GM19324 (cell line): ENCODE data around the gene BCORL1.

Experiments used
- ATAC-seq: cut with Tn5 transposase; IDR thresholded peaks from one replicate; pipeline ENCODE4 v1.9.1; 2021; ENCODE audit warnings: mild to moderate bottlenecking, moderate library complexity; ENCODE audit not compliant: unreplicated experiment, low FRiP score

Gene BCORL1

DNA sequence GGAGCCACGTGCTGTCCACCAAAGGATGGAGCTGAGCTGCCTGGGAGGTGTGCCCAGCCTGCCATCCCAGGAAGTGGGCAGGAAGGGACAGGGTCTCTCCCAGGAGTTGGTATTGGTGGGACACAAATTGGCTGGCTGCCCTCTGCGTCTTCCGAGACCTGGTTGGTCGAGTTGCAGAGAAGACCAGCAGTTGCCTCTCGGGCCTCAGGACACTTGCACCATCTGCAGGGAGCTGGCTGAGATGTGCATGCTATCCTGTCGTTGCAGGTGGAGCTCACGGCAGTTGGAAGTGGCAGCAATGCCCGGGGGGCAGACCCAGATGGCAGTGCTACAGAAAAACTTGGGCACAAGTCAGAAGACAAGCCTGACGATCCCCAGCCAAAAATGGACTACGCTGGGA lies 30.2 kb downstream of the BCORL1 start:
- ATAC-seq = no peak

DNA sequence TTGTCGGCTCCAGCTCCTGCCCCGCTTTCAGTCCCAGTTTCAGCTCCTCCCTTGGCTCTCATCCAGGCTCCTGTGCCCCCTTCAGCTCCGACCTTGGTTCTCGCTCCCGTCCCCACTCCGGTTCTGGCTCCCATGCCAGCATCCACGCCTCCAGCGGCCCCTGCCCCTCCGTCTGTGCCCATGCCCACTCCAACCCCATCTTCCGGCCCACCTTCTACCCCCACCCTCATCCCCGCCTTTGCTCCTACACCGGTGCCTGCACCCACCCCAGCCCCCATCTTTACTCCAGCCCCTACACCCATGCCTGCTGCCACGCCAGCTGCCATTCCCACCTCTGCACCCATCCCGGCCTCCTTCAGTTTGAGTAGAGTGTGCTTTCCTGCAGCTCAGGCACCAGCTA lies 31.2 kb downstream of the BCORL1 start:
- ATAC-seq = no peak

DNA sequence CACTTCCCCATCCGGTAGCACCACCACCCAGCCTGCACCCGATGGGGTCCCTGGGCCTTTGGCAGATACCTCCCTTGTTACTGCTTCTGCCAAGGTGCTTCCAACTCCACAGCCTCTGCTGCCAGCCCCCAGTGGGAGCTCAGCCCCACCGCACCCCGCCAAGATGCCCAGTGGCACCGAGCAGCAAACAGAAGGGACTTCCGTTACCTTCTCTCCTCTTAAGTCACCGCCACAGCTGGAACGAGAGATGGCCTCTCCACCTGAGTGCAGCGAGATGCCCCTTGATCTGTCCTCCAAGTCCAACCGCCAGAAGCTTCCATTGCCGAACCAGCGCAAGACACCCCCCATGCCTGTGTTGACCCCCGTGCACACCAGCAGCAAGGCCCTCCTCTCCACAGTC lies 31.9 kb downstream of the BCORL1 start:
- ATAC-seq = no peak

DNA sequence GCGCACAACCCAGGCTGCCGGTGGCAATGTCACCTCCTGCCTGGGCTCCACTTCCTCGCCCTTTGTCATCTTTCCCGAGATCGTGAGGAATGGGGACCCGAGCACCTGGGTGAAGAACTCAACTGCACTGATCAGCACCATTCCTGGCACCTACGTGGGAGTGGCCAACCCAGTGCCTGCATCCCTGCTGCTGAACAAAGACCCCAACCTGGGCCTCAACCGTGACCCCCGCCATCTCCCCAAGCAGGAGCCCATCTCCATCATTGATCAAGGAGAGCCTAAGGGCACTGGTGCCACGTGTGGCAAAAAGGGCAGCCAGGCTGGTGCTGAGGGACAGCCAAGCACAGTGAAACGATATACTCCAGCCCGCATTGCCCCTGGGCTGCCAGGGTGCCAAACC lies 32.3 kb downstream of the BCORL1 start:
- no peak for ATAC-seq

DNA sequence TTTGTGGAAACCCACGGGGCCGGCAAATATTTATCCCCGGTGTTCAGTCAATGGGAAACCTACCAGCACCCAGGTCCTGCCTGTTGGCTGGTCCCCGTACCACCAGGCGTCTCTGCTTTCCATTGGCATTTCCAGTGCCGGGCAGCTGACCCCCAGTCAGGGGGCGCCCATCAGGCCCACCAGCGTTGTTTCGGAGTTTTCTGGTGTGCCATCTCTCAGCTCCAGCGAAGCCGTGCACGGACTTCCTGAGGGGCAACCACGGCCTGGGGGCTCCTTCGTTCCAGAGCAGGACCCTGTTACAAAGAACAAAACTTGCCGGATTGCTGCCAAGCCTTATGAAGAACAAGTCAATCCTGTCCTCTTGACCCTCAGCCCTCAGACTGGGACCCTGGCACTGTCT lies 32.7 kb downstream of the BCORL1 start:
- no peak for ATAC-seq

DNA sequence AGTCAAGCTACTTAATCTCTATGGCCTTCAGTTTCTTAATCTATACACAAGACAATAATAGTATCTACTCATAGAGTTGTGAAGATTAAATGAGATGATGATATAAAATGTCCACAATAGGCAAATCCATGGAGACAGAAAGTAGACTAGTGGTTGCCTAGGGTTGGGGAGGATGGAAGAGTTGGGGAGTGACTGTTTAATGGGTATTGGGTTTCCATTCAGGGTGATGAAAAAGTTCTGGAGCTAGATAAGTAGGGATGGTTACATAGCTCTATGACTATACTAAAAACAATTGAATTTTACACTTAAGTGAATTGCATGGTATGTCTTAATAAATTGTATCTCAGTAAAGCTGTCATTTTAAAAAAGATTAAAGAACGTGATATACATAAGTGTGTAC lies 35.7 kb downstream of the BCORL1 start:
- no peak for ATAC-seq

DNA sequence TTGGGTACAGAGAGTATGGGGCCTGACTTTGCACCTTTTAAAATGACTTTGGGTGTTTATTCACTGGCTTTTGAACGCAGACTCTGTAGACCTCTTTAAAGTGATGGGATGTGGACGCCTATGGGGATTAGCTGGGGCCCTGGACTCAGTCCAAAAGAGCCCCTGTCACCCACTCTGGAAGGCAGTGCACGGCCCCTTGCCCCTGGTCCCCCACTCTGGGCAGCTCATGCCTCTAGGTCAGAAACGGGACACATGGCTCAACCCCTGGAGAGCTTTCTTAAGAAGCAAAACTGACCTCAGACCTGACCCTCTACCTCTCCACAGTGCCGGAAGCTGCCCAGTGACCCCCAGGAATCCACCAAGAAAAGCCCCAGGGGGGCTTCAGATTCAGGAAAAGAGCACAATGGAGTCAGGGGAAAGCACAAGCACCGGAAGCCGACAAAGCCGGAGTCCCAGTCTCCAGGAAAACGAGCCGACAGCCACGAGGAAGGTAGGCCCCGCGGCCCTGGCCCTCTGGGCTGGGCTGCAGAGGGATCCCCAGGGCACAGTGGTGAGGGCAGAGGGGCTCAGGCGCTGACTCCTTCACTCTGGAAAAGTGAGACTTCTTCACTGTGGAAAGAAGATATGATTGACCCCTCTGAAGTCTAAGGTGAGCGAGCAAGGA lies 38.4 kb downstream of the BCORL1 start:
- no peak for ATAC-seq

DNA sequence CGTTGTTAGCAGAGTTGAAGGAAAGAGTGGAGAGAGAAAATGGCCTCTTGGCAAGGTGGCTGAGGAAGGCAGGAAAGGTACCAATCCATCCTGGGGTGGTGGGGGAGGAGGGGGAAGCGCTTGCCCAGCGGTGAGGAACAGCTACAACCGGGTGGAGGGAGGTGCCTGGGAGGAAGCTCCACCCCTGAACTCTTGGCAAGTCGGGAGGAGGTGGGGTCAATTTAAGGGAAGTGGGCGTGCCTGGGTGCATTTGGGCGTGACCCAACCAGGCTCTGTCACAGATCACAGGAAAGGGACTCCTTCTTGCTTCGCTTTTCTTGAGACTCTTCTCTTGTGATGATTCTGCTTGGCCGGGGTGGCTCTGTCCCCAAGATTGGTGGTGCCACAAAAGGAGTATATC lies 41.7 kb downstream of the BCORL1 start:
- peak; percentile 80 for ATAC-seq

DNA sequence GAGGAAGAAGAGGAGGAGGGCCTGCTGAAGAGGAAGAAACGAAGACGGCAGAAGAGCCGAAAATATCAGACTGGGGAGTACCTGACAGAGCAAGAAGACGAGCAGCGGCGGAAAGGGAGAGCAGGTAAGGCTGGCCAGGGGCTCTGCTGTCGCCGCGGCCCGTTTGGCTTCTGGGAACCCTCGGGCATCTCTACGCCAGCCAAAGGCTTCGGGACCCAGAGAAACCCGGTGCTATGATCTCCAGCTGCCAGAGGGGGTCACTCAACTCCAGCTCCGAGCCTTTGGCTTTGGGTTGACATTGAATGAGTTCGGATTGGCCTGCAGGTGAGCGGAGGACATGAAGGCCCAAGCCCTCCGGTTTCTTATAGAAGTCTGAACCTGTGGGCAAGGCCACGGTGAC lies 42.8 kb downstream of the BCORL1 start:
- no peak for ATAC-seq

DNA sequence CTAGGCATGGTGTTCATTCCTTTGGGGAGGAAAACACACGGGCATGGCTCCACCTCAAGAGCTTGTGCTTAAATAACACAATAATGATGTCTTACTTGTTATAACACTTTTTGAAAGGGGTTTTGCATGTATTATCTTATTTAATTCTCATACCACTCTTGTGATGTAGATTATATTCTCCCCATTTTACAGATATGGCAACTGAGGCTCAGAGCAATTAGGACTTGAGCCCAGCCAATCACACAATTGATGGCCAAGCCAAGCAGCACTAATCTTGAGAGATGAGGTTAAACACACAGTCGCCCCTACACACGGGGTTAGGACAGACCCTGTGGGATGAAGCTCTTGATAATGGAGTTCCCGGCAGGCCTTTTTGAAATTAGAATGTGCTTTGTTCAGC lies 45.1 kb downstream of the BCORL1 start:
- no peak for ATAC-seq

DNA sequence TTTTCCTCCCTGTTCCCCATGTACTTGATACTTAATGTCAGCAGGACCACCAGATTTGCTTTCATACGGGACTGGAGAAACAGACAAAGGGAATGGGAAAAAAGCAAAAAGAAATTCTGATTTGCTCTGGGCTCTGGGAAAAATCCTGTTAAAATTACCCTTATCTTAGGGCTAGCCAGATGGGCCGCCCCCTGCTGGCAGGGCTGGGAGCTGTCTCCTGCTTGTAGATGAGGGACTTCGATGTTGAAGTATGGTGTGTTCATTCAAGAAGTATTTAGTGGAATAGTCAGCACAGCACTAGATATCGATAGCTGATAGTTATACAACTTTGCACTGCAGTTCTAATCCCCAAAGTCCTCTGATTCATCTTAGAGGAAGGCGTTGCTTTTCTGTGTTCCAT lies 45.8 kb downstream of the BCORL1 start:
- ATAC-seq = no peak

DNA sequence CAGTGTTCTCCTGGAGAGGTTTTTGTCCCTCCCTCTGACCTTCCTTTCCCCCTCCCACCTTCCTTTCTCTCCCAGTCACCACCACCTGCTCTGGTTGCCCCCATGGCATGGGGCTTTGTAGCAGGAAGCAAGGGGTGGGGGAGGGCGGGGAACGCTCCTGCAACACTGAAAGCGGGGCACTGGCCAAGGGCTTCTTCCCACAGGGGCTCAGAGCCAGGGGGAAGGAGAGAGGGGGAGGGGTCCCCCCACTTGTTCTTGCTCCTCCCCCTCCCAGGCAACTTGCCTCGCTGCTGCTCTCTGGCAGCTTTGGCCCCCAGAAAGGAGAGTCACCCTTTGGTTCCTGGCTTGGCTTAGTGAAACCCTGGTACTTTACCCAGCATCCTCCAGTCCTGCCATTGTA lies 48.4 kb downstream of the BCORL1 start:
- no peak for ATAC-seq

DNA sequence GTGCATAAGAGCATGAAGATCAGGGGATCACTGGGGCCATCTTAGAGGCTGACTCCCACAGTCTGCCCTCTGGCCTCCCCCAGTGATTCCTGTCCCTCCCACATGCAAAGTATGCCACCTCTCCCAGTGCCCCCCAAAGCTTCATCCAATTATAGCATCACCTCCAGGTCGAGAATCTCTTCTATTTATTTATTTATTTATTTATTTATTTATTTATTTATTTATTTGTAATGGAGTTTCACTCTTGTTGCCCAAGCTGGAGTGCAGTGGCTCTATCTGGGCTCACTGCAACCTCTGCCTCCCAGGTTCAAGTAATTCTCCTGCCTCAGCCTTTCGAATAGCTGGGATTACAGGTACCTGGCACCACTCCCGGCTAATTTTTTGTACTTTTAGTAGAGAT lies 50.1 kb downstream of the BCORL1 start:
- no peak for ATAC-seq

DNA sequence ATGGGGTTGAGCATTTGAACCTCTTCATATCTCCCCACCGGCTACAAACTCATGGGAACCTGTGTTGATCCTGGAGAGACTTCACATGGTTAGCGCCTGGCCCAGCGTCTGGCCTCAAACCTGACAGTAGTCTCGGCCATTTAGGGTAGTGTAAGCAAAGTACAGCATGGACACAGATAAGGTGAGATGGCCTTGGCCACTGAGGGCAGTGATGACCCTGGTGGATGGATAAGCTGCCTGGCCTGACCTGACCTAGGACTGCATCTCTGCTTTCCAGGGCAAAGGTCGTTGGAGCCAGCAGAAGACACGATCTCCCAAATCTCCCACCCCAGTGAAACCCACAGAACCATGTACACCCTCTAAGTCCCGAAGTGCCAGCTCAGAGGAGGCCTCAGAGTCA lies 51.7 kb downstream of the BCORL1 start:
- no peak for ATAC-seq

DNA sequence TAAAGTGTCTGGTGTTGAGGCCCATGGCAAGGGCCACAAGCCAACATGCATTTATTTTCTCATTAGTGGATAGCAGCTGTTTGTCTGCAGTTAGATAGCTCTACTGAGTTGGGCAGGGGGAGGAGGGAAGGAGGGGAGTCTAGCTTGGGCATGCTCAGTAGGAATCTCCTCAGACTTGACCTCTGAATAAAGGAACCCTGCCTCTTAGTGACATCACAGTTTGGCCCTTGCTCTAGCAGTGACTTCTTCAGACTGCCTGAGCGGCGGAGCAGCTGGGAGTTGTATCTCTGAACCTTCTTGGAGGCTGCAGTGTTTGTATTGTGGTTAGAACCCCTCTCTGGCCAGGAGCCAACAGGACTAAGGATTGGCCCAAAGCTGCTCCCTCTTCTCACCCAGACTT lies 57.4 kb downstream of the BCORL1 start:
- ATAC-seq = no peak

DNA sequence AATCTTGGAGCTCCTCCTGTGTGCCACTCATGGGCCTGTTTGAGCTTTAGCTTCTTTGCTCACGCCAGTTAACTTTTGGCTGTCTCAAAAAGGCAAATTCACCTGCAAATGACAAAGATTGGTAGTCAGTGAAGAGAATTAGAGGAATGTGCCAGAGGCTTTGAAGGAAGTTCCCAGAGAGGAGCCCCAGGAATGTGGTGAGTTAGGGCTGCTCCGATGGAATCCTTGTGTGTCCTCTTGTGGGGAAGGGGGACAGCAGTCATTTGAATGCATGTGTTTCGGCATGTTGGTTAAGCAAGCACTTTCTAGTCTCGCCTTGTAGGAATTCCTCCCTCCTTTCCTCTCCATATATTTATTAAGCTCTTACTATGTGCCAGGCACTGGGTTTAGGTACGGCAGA lies 65.0 kb downstream of the BCORL1 start:
- no peak for ATAC-seq

DNA sequence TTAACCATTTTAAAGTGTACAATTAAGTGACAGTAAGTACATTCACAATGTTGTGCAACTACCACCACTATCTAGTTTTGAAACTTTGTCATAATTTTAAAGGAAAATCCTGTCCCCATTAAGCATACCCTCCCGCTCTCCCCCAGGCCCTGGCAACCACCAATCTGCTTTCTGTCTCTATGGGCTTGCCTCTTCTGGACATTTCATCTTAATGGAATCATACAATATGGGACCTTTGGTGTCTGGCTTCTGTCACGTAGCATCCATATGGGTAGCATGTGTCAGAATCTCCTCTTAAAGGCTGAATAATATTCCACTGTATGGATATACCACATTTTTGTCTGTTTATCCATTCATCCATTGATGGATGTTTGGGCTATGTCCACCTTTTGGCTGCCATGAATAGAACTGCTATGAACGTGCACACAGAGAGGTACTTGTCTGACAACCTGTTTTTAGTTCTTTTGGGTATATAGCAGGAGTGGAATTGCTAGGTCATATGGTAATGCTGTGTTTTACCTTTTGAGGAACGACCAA lies 66.3 kb downstream of the BCORL1 start:
- no peak for ATAC-seq

DNA sequence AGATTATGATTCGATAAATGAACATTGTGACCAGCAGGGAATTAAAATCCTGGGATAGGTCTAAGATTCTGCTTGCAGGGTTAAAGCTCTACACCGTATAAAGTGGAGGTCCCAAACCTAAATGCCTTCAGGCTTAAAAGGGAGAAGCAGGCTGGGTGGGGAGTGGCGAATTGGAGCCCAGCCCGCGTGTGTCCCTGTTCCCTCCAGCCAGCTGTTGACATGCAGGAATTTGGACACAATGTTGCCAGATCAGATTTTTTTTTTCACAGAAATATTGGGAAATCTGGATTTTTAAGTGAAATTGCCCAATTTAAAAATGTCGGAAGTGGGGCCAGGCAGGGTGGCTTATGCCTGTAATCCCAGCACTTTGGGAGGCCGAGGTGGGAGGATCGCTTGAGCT lies 67.4 kb downstream of the BCORL1 start:
- no peak for ATAC-seq

DNA sequence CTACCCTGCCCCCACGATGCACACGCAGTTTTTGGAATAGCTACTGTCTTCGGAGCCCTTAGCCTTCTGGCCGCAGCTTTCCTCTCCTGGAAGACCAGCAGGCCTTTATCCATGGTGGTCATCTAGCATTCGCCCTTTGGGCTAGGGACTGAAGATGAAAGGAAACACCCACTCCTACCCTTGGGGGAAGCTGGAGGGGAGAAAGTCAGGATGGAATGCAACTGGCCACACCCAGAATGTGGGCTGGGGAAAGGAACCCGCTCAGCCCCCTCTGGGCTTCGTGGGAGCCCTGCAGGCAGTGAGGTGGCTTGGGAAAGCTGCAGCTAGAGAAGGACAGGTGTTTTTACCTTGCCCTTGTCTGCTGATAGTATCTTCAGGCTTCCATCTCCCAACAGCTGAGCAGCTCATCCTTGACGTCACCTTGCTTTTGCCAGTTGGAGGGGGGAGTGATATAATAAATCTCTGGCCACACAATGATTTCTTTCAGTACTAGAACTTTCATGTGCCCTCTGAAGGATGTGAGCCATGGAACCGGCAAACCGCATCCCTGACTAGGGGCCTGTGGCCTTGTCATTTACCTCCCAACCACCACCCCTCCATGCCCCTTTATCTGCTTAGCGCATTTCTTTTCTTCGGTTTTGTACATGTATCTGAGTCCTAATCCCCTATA lies 68.9 kb downstream of the BCORL1 start:
- ATAC-seq = no peak

DNA sequence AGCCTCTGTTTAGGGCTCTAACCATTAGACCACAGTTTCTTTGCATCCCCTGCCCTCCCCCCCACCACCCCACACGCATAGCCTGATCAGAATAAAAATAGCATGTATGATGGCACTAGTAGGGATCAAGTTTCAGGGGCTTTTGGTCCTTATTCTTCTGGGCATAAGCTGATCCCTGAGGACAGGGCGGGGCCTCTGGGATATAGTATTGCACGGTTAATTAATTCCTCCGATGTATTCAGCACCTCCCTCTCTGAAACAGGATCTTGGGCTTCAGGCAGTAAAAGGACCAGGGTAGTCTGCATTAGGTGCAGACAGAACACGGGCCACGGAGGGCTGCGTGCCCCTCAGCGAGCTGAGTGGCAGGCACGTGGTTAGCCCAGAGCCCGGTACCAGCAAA lies 70.8 kb downstream of the BCORL1 start:
- ATAC-seq = no peak

DNA sequence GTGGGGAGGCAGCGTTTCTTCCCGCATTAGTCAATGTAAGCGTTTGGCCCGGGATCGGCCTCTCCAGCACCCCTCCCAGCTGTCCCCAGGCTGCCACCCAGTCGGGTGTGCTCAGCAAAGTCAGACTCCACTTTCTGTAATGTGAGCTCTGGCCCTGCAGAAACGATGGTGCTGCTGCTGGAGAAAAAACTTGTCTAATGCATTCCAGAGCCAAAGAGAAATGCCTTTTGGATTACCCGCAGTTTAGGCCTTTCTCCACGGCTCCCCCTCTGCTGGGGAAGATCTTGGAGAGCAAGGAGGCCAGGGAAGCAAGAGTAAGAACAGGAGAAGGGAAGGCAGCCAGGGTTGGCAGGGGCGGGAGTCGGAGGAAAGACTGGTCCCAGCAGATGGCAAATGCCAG lies 72.7 kb downstream of the BCORL1 start:
- ATAC-seq = no peak

DNA sequence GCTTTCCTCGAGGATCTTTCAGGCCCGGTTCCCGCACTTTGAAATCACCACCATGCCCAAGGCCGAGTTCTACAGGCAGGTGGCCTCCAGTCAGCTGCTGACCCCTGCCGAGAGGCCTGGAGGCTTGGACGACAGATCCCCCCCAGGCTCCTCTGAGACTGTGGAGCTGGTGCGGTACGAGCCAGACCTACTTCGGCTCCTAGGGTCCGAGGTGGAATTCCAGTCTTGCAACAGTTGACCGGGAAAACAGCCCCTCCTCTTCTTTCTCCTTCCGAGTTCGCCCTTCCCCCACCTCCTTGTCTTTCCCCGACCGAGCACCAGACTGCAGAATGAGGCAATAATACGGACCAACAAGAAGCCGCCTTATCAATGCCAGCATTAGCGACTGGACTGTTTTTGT lies 73.5 kb downstream of the BCORL1 start:
- ATAC-seq = no peak
